Fibroblast of peridontal ligament (primary cell): Measurements from ENCODE around the gene UPP2.

ENCODE experiments used
- DNase-seq: peaks from one replicate; pipeline ENCODE4 v3.0.0-alpha.2; 2010; ENCODE audit errors: extremely low read depth

Gene UPP2

GRCh38 chr2:158104903-158105302, 3.2 kb downstream of the UPP2 start:
- no peak for DNase-seq

DNA sequence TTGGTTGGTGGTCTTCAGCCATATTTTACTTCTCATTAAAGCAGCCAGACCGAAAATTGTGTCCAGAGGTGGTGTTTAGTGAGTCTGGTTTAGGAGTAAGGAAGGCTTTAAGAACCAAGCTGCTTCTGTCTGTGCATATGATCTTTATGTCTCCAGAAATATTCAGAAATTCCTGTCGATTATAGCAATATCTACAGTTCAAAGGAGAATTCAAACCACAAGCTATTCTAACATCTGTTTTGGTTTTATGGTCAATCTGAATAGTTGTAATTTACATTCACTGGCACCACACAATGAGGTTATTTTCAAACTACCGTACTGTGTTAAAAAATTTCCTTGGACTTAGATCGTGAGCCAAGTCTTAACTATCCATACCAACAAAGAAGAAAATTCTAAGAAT, 11.3 kb downstream of the UPP2 start:
- peak; percentile 48 for DNase-seq

DNA sequence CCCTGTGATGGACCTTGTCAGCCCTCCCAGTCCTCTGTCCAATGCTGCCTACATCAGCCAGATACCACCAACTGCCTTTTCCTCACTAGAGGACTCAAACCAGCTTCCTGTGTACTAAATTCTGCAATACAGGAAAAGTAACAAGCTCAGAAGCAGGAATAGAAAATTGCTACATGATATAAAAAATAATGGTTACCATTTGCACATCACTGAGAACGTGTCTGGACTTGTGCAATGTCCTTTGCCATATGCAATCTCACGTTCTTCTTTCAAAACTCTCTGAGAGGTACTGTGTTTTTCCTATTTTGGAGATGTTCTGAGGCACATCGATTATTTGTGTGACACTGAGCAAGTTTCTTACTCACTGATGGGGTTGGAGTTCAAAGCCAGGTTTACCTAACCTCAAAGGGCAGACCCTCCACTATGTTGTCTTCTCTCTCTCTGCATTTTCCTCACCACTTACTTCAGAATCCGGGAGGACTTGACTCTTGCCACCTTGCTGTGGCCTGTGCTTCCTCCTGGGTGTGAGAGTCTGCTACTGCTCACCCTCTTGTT, 12.1 kb downstream of the UPP2 start:
- no peak for DNase-seq

- DNase-seq: no peak
Measured at GRCh38 chr2:158114516-158114915, 12.8 kb downstream of the UPP2 start.

- DNase-seq: no peak
Measured at GRCh38 chr2:158115202-158115767, 13.6 kb downstream of the UPP2 start.

DNA sequence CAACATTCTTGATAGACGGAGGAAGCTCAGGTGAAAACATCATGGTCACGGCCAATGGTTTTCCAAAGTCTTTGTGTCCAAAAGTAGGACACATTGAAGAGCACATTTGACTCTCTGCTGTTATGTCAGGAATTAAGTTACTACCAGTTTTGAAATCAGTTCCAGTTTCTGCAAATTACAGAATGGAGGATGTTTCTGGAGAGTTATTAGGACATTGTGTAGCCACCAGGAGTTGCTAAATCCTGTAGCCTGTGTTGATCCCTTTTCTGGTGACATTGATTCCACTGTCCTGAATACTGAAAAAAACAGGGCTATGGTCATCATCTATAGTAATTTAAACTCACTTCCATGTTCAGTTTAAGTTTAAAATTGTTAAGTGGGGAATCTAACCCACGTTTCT, 15.3 kb downstream of the UPP2 start:
- no peak for DNase-seq

DNA sequence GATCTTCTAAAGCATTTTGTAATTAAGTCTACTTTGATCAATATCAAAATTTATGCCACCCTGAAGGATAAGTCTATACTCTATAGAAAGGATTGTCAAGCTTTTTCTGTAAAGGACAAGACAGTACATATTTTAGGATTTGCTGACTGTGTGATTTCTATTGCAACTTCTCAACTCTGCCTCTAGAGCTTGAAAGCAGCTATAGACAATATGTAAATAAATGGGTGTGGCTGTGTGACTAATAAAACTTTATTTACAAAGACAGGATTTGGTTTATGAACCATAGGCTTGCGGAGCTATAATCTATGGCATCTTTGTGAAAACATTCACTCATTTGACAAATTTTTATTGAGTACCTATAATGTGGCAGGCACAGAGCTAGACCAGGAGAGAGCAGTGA, 18.4 kb downstream of the UPP2 start:
- no peak for DNase-seq

DNA sequence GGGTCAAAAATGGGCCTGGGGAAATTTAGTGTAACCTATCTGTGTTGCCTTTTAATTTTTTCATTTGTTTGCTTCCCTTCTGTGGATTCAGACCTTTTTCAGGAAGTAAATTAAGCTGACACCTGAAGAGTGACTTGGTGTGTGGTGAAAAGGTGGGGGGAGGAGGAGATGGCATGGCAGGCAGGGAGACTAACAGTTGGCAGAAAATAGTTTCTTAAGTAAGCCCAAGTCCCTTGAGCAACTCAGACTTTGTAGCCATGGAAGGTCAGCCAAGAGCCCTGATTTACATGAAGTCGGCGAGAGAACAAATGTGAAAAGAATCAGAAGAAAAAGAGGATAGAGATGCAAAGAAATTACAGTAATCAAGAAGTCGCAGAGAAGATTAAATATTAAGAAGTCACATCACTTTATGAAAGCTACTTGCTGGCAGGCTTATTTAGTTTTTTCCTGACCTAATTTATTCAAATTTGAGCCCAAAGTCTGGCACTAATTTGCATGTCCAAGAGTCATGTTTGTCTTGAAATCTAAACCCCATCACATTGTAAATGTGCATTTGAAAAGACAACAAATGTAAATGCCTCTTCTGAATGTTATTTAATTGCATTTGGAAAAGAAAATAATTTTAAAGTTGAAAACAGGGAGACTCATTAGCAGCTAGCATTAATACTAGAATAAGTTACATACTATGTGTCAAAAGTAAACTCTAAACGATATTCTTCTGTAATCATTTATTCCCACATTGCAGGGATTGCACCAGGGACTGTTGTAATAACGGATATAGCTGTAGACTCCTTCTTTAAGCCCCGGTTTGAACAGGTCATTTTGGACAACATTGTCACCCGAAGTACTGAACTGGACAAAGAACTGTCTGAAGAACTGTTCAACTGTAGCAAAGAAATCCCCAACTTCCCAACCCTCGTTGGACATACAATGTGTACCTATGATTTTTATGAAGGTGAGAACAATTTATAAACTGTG, 19.3 kb downstream of the UPP2 start:
- DNase-seq: no peak

- DNase-seq: no peak
Measured at GRCh38 chr2:158124896-158125295, 23.2 kb downstream of the UPP2 start.

- no peak for DNase-seq
Measured at GRCh38 chr2:158125756-158126498, 24.3 kb downstream of the UPP2 start.

DNA sequence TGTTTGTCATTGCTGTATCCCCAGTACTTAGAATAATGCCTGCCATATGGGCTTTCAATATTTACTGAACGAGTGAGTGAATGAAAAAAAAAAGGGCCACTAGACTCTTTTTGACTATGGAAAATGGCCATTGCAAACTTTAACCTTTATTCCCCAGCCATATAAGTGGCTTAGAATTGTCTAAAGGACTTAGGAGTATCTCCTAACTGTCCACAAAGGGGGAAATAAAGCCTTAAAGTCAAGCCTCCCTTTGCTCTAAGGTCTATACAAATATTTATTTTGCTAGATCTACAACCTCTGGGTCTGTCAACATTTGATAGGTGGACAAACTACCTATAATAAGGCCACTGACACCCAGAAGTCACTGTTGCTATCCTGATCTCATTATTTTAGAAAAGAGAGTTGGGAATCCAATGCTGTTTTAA, 25.7 kb downstream of the UPP2 start:
- DNase-seq: no peak

DNA sequence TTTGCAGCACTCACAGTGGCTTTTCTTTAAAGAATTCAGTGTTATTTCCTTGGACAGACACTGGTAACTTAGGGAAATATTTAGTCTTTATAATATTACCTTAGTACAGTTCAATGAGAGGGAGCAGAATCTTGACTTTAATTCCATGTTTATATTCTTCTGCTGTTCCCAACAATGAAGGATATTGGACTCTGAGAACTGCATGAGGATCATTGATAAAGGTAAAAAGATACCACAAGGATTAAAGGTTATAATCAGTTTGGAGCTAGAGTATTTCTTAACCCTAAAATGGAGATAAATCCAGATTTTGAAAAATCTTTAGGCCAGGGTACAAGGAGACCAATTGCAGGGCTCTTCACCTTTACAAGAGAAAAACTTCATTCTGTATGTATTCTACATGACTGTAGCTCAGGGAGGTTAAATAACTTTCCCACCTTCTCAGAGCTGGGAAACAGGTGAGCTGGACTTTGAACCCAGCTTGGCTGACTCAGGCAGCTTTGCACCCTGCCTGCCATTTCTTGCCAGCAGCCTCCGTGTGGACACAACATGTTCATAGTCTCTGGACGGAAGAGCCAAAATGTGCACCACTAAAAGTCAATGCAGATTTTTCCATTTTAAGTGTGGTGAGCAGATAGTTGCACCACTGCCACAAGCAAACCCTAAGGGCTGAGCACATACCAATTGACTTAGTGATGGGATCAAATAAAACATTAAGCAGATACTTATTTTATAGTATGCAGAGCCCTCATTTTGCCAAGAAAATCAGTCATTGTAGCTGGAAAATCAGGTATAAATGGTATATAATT, 26.7 kb downstream of the UPP2 start:
- DNase-seq: no peak

- no peak for DNase-seq
Measured at GRCh38 chr2:158129037-158129436, 27.4 kb downstream of the UPP2 start.

- DNase-seq: no peak
Measured at GRCh38 chr2:158130832-158131473, 29.3 kb downstream of the UPP2 start.

- no peak for DNase-seq
Measured at GRCh38 chr2:158131483-158131912, 29.8 kb downstream of the UPP2 start.

- DNase-seq: no peak
Measured at GRCh38 chr2:158131919-158132566, 30.4 kb downstream of the UPP2 start.

- no peak for DNase-seq
Measured at GRCh38 chr2:158134055-158134454, 32.4 kb downstream of the UPP2 start.

- DNase-seq: no peak
Measured at GRCh38 chr2:158134655-158135054, 33.0 kb downstream of the UPP2 start.

DNA sequence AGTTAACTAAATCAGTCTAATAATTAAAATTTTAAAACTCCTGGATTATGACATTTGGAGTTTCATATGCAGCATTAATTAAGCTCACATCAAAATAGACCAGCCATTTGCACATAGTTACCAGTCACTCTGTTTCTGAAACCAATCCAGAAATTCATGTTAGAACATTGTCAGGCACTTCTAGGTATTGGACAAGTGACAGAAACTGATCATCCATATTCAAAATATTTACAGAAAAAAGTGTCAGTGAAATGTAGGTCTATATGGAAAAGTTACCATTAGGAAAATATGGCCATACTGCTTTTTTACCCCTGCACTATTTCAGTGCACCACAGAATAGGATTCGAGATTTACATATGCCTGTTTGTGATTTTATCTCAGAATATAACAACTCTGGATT, 33.4 kb downstream of the UPP2 start:
- DNase-seq: no peak

DNA sequence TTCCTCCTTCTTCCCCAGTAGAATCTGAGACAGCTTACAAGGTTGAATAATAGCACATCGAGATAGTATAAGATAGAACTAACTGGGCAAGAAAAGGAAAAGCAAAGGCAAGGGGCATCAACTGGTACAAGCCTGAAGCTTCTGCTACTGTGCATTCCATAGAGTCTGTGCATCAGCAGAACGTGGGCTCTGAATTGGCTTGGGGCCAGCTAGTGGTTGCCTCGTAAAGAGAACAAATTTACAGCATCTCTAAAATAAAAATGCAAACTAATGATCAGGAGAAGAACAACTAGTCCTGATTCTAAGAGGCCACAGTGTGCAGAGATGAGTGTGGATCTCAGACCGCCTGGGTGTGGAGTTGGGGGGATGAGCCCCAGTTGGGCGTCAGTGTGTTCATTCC, 36.6 kb downstream of the UPP2 start:
- DNase-seq: no peak
